ENCODE data around the gene SUCNR1.

Gene SUCNR1

DNA sequence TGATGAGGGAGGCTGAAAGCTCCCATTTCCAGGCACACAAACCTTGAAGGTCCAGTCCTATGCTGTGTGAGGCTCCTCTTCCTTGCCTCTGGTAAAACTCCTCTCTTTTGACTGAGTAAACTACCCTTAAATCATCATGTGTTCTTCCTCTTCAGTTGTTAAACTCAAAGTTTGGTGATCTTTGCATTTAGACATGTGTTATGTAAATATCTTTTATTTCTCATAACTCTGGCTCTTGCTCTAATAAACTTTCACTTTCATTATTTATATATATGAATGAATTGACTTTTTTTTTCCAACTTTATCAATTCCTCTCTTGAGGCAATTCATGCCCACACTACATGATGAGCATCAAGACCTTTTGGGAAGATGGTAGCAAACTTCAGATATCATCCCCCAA lies 26.6 kb downstream of the SUCNR1 start:
- no peak for DNase-seq (ENCODE audit: low read depth in 1 of 2, low spot score in 1 of 2)
- in situ Hi-C loops (cut with HindIII; ENCODE audit: low pct_unique_long_range_greater_than_20kb, low sequenced_read_pairs) = no loop called here
- no peak for TF ChIP-seq JUND (IDR thresholded peaks at IDR 0.05; ENCODE audit: low read depth)

GRCh38 chr3:151900460-151900859 lies 27.0 kb downstream of the SUCNR1 start:
- in situ Hi-C loops (cut with HindIII; ENCODE audit: low pct_unique_long_range_greater_than_20kb, low sequenced_read_pairs) = no loop called here
- TF ChIP-seq JUND (IDR thresholded peaks at IDR 0.05; ENCODE audit: low read depth) = no peak
- no peak for DNase-seq (ENCODE audit: low read depth in 1 of 2, low spot score in 1 of 2)

DNA sequence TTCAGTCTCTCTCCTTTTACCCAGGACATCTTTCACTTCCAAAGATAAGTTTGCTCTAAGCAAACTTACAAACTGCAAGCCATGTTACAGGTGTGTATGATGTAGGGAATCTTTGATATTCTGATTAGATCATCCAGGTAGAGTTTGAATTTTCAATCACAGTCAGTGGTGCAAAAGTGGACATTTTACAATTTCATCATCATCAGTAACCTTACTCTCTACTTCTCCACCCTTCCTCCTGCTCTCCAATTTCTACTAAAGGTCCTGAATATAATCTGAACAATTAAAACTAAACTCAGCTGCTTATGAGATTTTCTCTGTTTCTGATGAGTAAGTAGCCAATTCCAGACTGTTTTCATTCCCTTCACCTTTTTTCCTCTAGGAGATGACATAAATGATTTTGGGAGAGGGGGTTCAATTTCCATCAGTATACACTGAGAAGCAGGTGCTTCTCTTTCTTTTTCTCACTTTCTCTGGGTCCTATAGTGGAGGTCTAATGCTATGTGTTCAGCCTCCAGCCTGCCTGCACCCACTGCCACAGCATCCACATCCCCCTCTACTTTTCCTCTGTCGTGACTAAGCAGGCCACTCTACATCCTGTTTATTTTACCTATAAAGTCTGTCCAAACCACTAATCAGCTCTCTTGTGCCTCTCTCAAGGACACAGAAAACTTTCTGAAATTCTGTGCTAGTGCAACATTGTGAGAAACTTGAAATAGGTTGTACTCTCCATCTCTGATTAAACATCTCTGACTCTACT lies 27.6 kb downstream of the SUCNR1 start:
- in situ Hi-C loops (cut with HindIII; ENCODE audit: low pct_unique_long_range_greater_than_20kb, low sequenced_read_pairs) = no loop called here
- DNase-seq (ENCODE audit: low read depth in 1 of 2, low spot score in 1 of 2) = no peak
- no peak for TF ChIP-seq JUND (IDR thresholded peaks at IDR 0.05; ENCODE audit: low read depth)

DNA sequence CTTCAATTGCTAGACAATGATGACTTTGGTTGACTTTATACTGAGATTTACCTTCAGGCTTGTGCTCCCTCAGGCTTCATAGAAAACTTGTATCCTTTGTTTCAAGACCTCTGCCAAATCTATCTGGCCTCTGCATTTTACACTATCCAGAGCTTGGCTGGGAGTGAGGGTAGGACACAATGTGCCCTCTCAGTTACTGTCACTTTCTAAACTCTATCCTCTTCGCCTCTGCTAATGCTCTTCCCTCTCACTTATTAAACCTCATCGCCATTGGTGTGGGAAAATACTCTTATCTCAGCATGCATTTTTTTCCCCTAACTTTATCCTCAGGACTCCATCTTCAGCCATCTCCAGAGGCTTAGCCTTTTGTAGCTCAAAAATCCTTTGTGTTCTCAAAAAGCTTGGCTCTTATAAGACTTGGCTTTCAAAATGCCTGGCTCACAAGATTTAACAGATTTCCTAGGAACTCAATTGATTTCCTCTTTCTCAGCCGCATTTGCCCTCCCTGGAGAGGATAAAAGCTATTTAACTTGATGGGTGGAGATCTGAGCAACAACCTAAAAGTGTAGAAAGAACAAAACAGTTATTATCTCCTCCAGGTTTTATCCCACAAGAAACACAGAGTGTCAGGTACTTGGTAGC lies 28.3 kb downstream of the SUCNR1 start:
- TF ChIP-seq JUND (IDR thresholded peaks at IDR 0.05; ENCODE audit: low read depth) = no peak
- DNase-seq (ENCODE audit: low read depth in 1 of 2, low spot score in 1 of 2) = no peak
- in situ Hi-C loops (cut with HindIII; ENCODE audit: low pct_unique_long_range_greater_than_20kb, low sequenced_read_pairs) = no loop called here

GRCh38 chr3:151903501-151903991 lies 30.1 kb downstream of the SUCNR1 start:
- in situ Hi-C loops (cut with HindIII; ENCODE audit: low pct_unique_long_range_greater_than_20kb, low sequenced_read_pairs) = no loop called here
- no peak for TF ChIP-seq JUND (IDR thresholded peaks at IDR 0.05; ENCODE audit: low read depth)
- DNase-seq (ENCODE audit: low read depth in 1 of 2, low spot score in 1 of 2) = no peak

GRCh38 chr3:151905647-151906046 lies 32.2 kb downstream of the SUCNR1 start:
- DNase-seq (ENCODE audit: low read depth in 1 of 2, low spot score in 1 of 2) = no peak
- TF ChIP-seq JUND (IDR thresholded peaks at IDR 0.05; ENCODE audit: low read depth) = no peak
- in situ Hi-C loops (cut with HindIII; ENCODE audit: low pct_unique_long_range_greater_than_20kb, low sequenced_read_pairs) = no loop called here

DNA sequence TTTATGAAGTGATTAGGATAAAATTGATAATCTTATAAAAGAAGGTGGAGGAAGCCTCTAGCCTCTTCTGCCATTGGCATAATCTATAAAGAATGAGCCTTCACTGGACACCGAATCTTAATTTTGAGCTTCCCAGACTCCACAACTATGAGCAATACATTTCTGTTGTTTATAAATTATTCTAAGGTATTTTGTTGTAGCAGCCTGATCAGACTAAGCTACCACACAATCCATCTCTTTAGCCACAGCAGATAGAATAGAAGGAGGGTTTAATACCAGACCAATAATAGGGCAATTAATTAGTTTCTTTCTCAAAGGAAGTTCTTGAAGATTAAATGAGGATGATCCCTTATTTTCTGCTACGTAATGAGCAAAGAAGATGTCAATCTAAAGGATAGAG lies 33.3 kb downstream of the SUCNR1 start:
- DNase-seq (ENCODE audit: low read depth in 1 of 2, low spot score in 1 of 2) = no peak
- in situ Hi-C loops (cut with HindIII; ENCODE audit: low pct_unique_long_range_greater_than_20kb, low sequenced_read_pairs) = no loop called here
- TF ChIP-seq JUND (IDR thresholded peaks at IDR 0.05; ENCODE audit: low read depth) = no peak

DNA sequence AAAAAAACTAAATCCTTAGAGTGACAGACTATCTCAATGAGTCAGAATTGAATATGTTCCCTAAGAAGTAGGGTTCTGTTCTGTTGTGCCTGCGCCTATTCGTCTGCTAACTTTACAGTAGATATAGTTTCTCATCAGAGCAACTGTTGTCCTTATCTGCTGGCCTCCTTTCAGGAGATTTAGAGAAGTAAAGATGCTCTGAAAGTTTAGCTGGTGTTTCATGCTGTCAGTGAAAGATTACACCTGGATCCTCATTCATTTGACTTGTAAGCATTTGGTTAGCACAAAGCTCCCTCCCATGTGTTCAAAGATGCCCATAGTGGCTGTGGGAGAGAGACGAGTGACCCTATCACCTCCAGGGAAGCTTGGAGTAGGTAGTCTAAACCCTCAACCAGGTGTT lies 35.0 kb downstream of the SUCNR1 start:
- DNase-seq (ENCODE audit: low read depth in 1 of 2, low spot score in 1 of 2) = no peak
- in situ Hi-C loops (cut with HindIII; ENCODE audit: low pct_unique_long_range_greater_than_20kb, low sequenced_read_pairs) = no loop called here
- TF ChIP-seq JUND (IDR thresholded peaks at IDR 0.05; ENCODE audit: low read depth) = no peak

GRCh38 chr3:151909681-151910405 lies 36.4 kb downstream of the SUCNR1 start:
- in situ Hi-C loops (cut with HindIII; ENCODE audit: low pct_unique_long_range_greater_than_20kb, low sequenced_read_pairs) = no loop called here
- DNase-seq (ENCODE audit: low read depth in 1 of 2, low spot score in 1 of 2) = no peak
- no peak for TF ChIP-seq JUND (IDR thresholded peaks at IDR 0.05; ENCODE audit: low read depth)

- DNase-seq (ENCODE audit: low read depth in 1 of 2, low spot score in 1 of 2) = no peak
- in situ Hi-C loops (cut with HindIII; ENCODE audit: low pct_unique_long_range_greater_than_20kb, low sequenced_read_pairs) = no loop called here
- no peak for TF ChIP-seq JUND (IDR thresholded peaks at IDR 0.05; ENCODE audit: low read depth)
These were observed 38.0 kb downstream of the SUCNR1 start for GRCh38 chr3:151911462-151911861.

DNA sequence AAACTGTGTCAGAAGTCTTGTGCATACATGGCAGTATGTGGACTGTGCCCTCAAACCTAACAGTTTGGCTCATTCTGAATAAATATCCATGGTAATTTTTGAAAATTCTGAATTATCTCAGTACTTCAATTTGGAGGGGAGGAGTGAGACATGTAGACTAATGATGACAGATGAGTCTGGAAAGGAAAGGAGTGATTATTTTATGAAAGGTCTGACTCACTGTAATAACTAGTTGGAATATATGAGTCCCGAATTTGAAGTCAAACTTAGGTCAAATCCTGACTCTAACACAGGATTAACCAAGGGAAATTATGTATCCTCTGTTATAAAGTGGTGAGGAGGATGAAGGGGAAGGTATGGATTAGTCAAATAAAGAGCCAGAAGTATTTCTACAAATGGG lies 38.6 kb downstream of the SUCNR1 start:
- TF ChIP-seq JUND (IDR thresholded peaks at IDR 0.05; ENCODE audit: low read depth) = no peak
- no peak for DNase-seq (ENCODE audit: low read depth in 1 of 2, low spot score in 1 of 2)
- in situ Hi-C loops (cut with HindIII; ENCODE audit: low pct_unique_long_range_greater_than_20kb, low sequenced_read_pairs) = no loop called here

GRCh38 chr3:151916781-151917180 lies 43.3 kb downstream of the SUCNR1 start:
- in situ Hi-C loops (cut with HindIII; ENCODE audit: low pct_unique_long_range_greater_than_20kb, low sequenced_read_pairs) = no loop called here
- TF ChIP-seq JUND (IDR thresholded peaks at IDR 0.05; ENCODE audit: low read depth) = no peak
- no peak for DNase-seq (ENCODE audit: low read depth in 1 of 2, low spot score in 1 of 2)

Data from T47D (cell line).